GM18907 (cell line): ENCODE results near the gene ATXN10.

ENCODE experiments used
- ATAC-seq: cut with Tn5 transposase; IDR thresholded peaks from one replicate; pipeline ENCODE4 v1.9.1; 2021; ENCODE audit warnings: mild to moderate bottlenecking, moderate library complexity; ENCODE audit not compliant: unreplicated experiment

ATXN10 gene

GRCh38 chr22:45845076-45845487 lies 173.4 kb downstream of the ATXN10 start:
- ATAC-seq = no peak

GRCh38 chr22:45846952-45847351 lies 175.3 kb downstream of the ATXN10 start:
- ATAC-seq = no peak

DNA sequence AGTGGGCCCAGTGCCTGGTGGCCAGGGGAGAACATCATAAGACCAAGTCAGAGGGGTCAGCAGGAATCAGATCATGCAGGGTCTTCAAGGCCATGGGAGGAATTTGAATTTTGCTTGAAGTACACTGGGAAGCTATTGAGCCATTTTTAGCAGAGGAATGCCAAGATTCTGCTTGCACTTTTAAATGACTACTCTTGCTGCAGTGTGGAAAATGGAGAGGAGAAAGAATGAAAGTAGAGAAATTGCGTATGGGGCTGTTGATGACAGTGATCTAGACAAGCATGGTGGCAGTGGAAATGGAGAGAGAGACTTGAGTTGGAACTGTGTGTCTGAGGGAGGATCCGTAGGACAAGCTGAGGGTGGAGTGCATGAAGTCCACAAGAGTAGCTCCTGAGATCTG lies 177.3 kb downstream of the ATXN10 start:
- ATAC-seq = no peak

DNA sequence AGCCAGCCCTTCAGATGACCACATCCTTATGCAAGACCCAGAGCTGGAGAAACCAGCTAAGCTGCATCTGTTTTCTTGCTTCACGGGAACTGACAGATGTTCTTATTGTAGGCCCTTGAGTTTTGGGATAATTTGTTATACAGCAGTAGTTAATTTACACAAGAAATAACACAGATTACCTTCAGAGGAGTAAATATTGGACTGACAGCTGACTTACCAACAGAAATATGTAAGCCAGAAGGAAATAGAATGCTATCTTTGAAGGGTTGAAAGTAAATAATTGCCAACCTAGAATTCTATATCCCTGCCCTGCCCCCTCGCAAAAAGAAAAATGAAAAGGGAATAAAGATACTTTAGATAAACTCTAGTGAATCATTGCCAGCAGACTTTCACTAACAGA lies 181.2 kb downstream of the ATXN10 start:
- no peak for ATAC-seq

DNA sequence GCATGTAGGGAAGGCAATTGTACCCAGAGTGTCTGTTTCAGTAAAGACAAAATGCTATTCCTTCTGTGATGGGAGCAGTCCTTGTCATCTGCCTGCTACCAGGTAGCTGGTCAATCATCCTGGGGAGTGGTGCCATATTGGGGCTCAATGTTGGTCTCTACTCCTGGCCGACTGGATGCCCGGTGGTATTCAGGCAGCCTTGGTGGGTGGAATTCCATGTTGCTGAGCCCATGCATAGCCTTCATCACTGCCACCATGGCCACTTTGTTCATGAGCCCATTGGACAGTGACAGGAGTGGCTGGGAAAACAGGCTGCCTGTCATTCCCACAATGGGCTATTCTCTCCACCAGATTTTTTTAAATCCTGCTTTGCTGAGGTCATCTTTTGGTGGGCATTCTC lies 184.3 kb downstream of the ATXN10 start:
- ATAC-seq = no peak

- ATAC-seq = no peak
Measured at GRCh38 chr22:45857519-45857918, 185.9 kb downstream of the ATXN10 start.

- ATAC-seq = no peak
Measured at GRCh38 chr22:45859231-45860161, 187.9 kb downstream of the ATXN10 start.

- no peak for ATAC-seq
Measured at GRCh38 chr22:45860201-45860600, 188.6 kb downstream of the ATXN10 start.

- ATAC-seq = no peak
Measured at GRCh38 chr22:45861259-45861658, 189.6 kb downstream of the ATXN10 start.

GRCh38 chr22:45863981-45864751 lies 192.5 kb downstream of the ATXN10 start:
- no peak for ATAC-seq

DNA sequence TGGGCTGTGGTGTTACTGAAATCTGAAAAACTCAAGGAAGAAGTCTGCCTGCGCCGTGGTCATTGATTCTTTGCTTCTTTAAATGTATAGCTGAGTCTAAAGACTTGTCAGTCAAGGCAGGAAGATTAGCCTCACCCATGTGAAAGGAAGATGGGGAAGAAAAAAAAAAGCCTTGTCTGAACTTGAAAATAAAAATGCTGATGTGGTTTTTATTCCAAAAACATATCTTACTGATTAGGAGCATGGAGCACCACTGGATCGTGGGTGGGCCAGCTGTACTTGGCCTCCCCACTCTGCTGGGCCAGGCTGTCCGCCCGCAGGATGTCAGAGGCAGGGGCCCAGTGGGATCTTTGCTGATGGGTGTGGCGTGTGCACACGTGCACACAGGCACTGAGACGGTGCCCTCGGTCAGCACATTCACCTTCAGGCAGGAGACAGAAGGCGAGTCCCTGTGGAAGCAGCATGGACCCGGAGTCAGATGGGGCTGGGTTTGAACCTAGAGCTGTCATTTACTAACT lies 193.4 kb downstream of the ATXN10 start:
- ATAC-seq = no peak

- ATAC-seq = no peak
Measured at GRCh38 chr22:45865561-45866125, 194.0 kb downstream of the ATXN10 start.

DNA sequence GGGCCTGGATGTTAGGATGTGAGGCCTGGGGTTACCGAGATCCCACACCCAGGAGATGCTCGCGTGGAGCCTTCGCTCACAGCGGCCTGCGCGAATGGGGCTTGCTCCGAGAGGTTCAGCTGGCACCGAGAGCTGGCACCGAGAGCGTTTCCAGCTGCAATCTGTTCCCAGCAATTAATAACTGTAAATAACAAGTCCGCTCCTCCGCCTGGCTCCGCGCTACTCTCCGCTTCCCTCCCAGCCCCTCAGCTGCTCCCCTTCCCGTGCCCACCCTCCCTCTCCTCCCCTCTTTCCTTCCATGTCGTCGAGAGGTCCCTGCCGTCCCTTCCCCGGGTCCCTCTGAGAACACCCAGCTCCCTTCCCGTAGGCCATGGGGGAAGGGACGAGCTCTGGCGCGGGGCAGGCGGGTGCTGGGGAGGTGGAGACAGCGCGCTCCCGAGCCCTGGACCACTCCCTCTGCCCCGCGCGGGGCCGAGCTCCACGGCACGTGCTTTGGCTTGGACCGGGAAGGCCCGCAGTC lies 194.6 kb downstream of the ATXN10 start:
- no peak for ATAC-seq

GRCh38 chr22:45866646-45867117 lies 195.0 kb downstream of the ATXN10 start:
- ATAC-seq = no peak

GRCh38 chr22:45867118-45867905 lies 195.7 kb downstream of the ATXN10 start:
- ATAC-seq = no peak

DNA sequence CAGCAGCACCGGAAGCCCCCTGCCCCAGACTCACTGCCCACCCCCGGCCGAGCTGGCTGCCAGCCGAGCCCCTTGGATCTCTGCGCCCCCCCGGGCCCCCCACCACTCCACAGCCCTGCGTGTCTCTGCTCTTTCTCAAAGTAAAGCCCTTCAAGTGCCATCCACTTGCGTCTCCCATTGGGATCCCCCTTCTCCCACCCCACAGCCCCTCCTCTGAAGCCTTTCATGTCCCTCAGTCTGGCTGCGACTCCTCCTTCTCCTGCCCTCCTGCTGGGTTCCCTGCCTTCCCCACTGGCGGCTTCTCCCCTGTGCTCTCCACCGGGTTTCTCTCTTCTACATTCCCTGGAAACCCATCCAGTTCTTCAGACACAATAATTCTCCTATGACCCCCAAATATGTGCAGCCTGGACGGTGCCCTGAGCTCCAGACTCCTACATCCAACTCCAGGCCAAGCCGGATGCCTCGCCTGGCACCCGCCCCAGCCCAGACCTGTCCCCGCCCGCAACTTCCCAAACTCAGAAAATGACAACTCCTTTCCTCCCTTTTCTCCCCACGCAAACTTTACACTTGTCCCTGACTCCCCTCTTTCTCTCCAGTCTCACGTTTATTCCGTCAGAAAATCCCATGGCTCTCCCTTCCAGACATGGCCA lies 196.4 kb downstream of the ATXN10 start:
- ATAC-seq = no peak

DNA sequence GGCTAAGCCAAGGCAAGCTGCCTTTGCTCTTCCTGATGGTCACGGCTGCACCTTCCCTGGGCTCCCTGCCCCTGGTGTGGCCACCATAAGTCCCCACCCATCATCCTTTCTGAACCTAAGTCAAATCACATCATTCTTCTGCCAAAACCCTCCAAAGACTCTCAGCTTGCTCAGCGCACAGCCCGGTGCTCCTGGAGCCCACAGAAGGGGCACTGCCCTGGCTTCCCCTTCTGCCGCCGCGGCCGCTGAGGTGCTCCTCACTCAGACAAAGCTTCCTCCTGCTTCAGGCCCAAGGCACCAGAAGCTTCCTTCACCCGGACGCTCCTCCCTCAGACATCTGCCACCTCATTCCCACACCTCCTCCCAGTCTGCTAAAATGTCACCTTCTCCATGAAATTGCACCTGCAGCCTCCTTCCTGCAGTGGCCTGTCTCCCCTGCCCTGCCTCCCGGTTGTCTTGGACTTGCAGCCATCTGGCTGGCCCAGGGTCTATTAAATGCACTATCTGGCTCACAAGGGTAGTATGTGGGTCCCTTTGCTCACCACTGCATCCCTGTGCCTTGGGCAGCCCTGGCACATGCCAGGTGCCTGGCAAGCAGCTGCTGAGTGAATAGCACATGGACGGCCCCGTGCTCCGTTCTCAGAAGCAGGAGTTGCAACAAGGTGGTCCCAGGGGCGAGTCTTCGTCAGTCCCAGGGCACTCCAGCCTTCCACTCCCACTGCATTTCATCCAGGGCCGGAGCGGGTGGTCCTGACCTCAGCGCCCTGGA lies 197.1 kb downstream of the ATXN10 start:
- no peak for ATAC-seq

- no peak for ATAC-seq
Measured at GRCh38 chr22:45869340-45869847, 197.8 kb downstream of the ATXN10 start.

GRCh38 chr22:45870011-45870410 lies 198.4 kb downstream of the ATXN10 start:
- ATAC-seq = no peak
